ENCODE data around the gene PEX6.
A peak's percentile ranks its signal among the peaks of the same experiment; 100 is the strongest.

The PEX6 gene, protein sequence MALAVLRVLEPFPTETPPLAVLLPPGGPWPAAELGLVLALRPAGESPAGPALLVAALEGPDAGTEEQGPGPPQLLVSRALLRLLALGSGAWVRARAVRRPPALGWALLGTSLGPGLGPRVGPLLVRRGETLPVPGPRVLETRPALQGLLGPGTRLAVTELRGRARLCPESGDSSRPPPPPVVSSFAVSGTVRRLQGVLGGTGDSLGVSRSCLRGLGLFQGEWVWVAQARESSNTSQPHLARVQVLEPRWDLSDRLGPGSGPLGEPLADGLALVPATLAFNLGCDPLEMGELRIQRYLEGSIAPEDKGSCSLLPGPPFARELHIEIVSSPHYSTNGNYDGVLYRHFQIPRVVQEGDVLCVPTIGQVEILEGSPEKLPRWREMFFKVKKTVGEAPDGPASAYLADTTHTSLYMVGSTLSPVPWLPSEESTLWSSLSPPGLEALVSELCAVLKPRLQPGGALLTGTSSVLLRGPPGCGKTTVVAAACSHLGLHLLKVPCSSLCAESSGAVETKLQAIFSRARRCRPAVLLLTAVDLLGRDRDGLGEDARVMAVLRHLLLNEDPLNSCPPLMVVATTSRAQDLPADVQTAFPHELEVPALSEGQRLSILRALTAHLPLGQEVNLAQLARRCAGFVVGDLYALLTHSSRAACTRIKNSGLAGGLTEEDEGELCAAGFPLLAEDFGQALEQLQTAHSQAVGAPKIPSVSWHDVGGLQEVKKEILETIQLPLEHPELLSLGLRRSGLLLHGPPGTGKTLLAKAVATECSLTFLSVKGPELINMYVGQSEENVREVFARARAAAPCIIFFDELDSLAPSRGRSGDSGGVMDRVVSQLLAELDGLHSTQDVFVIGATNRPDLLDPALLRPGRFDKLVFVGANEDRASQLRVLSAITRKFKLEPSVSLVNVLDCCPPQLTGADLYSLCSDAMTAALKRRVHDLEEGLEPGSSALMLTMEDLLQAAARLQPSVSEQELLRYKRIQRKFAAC

DNA sequence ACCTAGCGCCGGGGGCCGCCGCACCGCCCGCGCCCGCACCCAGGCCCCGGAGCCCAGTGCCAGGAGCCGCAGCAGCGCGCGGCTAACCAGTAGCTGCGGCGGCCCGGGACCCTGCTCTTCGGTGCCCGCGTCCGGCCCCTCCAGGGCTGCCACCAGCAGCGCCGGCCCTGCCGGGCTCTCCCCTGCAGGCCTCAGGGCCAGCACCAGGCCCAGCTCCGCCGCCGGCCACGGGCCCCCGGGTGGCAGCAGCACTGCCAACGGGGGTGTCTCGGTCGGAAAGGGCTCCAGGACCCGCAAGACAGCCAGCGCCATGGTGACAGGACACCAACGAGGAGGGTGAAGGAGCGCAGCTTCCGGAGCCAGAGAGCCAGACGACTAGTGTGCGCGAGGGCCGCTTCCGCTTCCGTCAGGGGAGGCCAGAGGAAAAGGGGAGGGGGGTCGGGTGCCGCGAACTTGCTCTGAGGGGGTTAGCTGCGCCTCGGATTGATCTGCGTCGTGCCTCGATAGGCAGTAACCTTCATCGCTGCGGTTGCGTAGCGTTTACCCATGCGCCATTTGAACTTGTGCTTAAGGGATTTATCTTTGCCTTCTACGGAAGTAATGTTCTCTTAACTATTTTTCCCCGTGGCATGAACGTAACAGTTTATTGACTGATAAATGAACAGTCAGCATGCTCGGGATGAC is at the start of gene PEX6:
TSS of gene PEX6 (minus strand) at position 343 of the 684 bp plus-strand sequence. CDS start at position 312, 31 bp downstream.
- peak; percentile 95 for DNase-seq

DNA sequence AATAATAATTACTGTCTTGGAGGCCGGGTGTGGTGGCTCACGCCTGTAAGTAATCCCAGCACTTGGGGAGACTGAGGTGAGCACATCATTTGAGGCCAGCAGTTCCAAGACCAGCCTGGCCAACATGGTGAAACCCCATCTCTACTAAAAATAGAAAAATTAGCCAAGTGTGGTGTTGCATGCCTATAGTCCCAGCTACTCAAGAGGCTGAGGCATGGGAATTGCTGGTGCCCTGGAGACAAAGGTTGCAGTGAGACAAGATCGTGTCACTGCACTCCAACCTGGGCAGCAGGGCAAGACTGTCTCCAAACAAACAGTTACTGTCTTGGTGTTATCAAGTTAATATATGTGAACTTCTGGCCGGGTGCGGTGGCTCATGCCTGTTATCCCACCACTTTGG is 47.4 kb upstream of the PEX6 start:
- no peak for DNase-seq

DNA sequence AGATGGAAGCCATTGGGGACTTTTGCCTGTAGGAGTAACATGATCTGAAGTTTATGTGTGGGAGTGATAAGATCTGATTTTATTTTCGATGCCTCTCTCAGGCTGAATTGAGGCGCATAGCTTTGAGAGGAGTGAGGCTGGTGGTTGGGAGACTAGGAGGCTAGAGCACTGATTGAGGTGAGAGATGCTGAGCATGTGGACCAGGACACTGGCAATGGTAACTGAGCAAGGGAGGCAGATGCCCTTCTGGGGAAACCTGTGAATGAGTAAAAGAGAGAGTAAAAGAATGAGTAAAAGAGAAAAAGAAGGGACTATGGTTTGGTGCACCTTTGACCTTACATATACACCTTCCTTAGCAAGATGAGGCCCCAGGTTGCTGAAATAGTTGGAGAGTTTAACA is 45.5 kb upstream of the PEX6 start:
- no peak for DNase-seq

DNA sequence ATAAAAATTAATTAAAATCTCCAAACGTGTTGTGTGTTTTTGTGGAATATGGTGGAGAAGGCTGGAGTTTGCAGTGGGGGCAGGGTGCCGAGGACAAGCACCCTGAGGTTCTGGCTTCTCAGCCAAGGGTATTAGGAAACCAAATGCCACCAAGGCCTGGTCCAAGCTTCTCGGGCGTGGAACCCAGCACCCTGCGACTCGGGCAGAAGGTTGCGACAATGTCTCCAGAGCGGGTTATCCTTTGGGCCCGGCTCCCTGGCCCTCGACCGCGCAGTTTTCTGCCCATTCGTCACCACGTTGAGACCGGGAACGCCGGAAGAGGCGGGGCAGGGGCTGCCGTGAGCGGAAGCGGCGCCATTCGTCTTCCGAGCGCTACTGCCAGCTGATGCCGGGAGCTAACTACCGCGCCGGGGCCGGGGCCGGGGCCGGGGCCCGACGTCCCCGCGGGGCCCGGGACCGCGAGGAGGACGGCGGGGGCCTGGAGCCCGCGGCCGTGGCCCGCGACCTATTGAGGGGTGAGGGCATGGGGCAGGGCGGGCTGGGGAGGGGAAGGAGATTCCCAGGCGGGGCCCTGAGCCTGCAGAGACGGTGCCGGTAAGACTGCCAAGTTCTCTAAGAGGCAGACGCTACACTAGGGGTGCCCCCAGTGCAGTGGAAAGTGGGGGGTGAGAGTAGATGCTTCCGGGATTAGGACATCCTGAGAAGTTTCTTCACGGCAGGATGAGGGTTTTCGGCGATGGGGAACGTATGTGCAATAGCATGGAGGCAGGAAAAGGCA is 42.5 kb upstream of the PEX6 start, which contains the start of gene RRP36:
TSS of gene RRP36 (plus strand) at position 354 of the 778 bp plus-strand sequence. CDS start at position 386, 32 bp downstream.
- peak; percentile 75 for DNase-seq

DNA sequence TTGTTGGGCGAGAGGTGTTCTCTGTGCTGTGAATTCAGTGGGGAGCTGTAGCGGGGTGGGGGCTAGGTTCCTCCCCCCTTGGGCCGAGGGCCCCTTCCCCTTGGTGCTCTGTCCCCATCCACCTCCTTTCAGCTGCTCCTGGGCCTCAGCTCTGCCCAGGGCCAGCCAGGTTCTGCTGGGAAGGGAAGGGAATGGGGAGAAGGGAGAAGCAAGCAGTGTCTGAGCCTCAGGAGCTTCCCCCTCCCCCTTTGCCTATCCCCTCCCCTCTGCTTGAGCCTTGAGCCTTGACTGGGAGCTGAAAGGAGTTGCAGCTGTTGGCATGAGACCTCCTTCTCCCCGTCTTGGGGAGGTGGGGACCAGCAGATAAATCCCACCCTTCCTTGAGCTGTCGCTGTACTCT is 41.9 kb upstream of the PEX6 start:
- DNase-seq = peak; percentile 61

DNA sequence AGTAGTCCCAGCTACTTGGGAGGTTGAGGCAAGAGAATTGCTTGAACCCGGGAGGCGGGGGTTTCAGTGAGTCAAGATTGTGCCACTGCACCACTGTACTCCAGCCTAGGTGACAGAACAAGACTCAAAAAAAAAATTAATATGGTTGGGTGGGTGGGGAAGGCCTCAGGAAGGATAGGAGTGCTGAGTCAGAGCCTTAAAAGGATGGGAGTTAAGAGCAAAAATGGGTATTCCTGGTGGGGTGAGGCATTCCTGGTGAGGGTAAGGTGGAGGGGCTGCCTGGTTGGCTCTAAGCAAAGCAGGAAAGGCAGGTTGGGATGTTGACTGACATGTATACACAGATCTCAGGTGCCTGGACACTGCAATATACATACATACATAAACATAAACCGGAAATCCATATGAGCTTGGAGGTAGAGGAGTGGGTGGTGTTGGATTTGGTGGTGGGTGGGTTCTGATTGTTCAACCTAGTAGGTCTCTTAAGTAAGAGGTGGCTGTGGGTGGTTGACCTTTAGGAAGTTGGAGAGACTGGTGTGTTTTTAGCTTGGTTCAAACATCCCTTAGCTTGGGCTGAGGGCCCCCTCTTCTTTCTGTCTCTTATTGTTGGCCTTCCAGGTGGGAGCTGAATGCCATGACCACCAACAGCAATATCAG is 41.2 kb upstream of the PEX6 start:
- DNase-seq = no peak

DNA sequence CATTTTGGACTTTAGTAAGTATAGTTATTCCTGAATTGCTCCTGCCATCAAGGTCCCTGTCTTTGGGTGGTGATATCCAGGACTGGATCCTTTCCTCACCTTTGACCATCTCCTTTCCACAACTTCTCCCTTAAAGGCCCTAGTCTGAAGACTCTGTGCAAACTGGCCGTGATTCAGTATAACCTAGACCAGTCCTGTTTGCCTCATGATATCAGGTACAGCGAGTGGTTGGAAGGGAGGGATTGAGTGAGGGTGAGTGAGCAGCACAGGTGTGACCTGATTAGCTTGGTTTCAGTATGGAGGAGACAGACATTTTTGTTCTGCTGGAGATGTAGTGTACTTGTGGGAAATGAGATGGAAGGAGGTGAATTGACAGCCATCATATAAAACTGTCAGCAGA is 40.2 kb upstream of the PEX6 start:
- DNase-seq = no peak

DNA sequence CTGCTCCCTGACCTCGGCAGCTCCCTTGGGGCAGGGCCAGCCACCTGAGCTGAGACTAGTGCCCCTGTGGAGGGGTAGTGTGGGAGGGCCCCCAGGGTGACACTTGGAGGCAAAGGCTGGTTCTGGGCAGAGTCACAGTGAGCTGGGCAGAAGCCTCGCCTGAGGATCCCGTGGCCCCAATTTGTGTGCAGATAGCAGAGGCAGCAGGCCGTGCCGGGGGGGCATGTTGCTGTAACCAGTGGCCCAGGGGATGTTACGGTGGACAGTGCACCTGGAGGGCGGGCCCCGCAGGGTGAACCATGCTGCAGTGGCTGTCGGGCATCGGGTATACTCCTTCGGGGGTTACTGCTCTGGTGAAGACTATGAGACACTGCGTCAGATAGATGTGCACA is 38.0 kb upstream of the PEX6 start:
- no peak for DNase-seq

DNA sequence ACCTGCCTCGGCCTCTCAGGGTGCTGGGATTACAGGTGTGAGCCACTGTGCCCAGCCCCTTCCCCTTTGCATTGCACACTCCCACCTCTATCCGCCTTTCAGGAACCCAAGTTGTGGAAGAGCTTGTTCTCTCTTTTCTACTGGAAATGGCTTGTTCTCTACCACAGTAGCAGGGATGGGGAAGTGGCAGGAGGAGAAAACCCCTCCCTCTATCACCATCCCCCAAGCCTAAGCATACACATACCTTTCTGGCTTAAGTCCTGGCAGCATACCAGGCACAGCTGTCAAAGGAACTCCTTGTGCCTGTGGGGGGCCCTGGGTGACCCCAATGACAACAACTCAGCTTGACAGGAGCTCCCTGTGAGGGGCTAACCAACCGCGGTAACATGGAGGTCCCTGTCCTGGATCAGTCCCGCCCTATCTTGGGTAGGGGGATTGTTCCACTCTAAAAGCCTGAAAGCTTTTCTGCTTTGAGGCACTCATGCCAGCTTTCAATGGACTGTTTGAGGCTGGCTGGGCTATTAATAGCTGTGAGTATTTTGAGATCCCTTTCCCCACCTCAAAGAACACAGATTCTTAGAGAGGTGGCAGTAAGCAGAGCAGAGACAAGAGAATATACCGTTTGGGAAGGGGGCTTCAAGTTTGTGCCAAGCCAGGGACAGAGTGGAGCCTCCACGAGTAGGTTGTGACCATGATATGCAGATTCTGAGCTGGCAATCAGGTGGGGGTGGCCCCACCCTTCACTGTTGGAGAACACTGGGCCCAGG is 37.4 kb upstream of the PEX6 start:
- no peak for DNase-seq

DNA sequence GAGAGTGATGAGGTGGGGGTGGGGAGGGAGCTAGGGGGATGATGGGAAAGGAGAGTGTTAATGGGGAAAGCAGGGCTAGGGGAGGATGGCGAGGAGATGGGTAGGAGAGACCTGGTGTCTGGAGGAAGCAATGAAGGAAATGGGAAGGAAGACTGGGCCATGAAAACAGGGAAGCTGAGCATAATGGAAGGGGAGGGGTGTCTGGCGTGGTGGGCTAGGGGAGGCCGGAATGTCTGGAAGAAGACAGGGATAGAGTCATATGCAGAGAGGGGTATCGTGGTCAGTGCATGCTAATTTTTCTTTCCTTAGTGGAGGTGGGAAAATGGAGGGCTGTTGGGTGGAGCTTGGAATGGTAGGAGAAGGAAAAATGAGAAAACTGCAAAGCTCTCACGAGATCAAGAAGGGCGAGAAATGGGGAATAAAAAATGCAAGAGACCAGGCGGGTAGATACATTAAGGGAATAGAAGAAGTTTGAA is 35.5 kb upstream of the PEX6 start:
- DNase-seq = peak; percentile 50

DNA sequence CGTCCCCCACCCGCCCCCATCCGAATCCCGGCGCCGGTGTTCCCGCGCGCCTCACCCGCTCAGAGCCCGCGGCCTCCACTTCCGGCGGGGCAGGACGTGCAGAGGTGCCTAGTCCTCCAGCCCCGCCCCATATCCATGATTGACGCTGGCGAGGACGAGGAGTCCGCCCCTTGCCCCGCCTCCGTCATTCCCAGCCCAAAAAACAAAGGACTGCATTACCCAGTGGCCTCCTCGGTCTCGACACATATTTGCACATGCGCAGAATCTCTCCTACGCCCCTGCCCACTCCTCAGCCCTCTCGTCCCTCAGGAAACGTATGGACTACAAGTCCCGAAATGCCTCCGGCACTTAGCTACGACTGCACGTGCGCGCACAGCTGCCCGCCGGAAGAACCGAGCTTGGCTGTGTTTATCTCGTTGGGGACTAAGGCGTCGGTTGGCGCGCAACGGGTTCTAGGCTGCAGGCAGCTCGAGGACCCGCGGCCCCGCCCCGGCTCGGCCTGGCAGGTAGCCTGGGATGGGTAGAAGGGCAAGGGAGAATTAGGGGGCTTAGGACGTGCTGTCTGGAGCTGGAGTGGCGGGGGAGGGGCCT is 35.0 kb upstream of the PEX6 start, which contains the start of the genes KLHDC3 and MEA1:
TSS of gene KLHDC3 (plus strand) at position 407 of the 591 bp plus-strand sequence. CDS start 2,944 bp downstream, outside the sequence.
TSS of gene MEA1 (minus strand) at position 104 of the 591 bp plus-strand sequence. CDS start 133 bp downstream, outside the sequence.
- peak; percentile 100 for DNase-seq

DNA sequence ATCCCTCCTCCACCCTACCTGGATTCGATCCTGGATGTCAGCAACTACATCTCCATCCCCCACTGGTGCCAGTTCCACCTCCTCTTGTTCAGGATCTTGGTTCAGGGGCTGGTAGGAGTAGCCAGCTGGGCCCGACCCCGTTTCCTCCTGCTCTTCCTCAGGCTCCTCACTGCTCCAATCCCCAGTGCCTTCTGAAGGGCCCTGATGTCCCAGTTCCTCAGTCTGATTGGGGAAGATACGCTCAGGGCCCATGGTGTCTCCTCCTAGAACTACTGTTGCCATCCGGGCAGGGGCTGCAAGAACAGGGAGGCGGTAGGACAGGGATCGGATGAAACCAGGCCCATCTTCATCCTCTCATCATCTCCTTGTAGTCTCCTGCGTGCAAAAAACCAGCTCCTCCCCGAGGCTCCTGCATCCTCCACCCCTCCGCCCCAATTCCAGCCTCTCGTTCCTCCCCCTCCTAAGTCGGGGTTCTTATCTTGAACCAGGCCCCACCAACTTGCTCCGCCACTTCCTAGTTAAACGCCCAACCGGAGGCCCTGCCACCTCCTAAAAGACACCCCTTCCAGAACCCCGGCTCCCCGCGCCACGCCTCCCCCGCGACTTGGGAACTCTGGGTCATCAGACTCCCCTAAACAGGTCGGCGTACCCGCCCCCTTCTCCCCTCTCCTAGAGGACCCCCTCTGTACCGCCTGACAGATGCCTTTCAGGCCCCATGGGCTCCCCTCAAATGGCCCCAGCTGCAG is 34.3 kb upstream of the PEX6 start:
- DNase-seq = no peak

DNA sequence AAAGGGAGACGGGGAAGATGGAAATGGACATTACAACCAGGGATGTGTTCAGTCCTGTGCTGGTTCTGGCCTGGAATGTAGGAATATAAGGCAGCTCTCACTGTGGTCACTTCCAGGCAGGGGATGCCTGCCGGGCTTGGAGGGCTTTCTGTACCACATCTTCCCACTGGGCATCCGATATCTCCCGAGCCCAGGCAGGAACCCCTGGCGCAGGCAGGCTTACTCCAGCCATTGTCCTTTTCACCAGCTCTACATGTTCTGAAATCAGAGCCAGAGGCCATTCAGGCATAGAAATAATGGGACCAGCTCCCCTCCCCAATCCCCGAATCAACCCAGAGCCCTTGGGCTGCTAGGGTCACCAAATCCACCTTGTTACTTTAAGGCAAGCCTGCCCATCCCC is 33.4 kb upstream of the PEX6 start:
- no peak for DNase-seq

DNA sequence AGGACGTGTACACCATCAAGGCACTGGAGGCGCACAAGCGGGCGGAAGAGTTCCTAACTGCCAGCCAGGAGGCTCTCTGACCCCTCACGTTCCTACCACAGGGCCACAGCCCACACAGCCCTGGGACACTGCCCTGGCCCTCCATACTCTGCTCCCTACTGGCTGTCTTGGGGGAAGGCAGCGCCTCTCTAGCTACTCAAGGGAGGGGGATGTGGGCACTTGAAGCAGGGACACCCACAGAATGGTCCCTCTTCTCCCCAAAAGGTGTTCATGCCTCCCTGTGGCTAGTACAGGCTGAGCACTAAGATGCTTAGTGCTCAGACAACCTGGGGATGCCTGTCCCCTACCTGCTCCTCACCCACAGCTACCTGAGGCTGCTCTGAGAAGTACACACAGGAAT is 32.2 kb upstream of the PEX6 start:
- DNase-seq = no peak

DNA sequence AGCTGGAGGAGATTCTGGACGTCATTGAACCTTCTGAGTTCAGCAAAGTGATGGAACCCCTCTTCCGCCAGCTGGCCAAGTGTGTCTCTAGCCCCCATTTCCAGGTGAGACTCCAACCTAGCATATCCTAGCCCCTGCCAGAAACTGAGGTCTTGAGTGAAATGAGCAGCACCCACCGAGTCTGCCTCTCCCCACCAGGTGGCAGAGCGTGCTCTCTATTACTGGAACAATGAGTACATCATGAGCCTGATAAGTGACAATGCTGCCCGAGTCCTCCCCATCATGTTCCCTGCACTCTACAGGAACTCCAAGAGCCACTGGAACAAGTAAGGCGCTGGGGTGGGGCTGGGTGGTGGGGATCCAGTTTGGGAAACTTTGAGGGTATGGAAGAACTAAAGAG is 30.1 kb upstream of the PEX6 start:
- peak; percentile 45 for DNase-seq

DNA sequence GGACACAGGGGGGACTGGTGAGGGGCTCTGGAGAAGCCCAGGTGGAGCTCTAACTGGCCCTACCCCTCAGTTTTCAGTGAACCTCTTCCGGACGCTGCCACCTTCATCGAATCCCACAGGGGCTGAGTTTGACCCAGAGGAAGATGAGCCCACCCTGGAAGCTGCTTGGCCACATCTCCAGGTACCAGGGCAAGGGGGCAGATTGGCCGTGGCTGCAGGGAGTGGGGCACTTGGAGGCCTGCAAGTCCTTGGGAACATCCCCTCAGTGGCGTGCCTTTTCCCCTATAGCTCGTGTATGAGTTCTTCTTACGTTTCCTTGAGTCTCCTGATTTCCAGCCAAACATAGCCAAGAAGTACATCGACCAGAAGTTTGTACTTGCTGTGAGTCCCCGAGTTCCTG is 28.1 kb upstream of the PEX6 start:
- no peak for DNase-seq

DNA sequence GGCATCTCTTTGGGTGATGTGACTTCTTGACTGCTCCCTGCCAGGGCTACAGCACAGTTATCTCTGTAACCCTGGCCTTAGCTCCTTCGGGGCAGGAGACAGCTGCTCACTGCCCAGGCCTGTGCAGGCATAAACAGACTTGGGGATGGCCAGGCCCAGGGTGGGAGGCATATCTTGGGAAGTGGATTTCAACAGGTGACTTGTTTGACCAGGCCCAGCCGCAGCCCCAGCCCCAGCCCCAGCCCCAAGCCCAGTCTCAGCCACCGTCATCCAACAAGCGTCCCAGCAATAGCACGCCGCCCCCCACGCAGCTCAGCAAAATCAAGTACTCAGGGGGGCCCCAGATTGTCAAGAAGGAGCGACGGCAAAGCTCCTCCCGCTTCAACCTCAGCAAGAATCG is 27.3 kb upstream of the PEX6 start:
- no peak for DNase-seq

DNA sequence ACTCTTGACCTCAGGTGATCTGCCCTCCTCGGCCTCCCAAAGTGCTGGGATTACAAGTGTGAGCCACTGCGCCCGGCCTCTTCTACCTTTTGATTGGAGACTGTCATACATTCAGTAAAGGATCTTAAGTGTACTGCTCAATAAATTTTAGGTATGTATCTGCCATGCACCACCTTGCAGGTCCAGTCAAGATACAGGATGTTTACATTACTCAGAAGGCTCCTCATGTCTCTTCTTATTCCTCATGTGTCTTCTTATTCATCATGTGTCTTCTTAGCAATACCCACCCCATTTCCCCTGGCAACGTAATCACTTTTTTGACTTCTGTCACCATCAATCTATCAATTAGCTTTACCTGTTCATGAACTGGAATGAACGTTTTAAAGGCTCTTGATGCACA is 26.9 kb upstream of the PEX6 start:
- DNase-seq = no peak

DNA sequence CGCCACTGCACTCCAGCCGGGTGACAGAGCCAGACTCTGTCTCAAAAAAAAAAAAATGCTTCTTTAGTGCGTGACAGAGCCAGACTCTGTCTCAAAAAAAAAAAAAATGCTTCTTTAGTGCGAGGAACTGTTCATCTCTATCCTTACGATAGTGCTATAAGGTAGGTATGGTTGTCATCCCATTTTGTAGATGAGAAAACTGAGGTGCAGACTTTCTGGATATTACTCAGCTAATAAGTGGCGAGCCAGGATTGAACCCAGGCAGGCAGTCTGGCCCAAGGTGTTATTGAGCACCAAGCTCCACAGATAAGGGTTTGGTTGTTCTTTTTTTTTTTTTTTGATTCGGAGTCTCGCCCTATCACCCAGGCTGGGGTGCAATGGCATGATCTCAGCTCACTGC is 22.9 kb upstream of the PEX6 start:
- DNase-seq = no peak
